Transverse colon (tissue), 4 donors: Measurements from ENCODE around the gene HNRNPF. TPM values are rescaled to one million over a fixed set of nuclear protein-coding genes. Genes with fewer than 3 reads are reported as not detected.

Source experiments
- DNase-seq: peaks from one replicate; pipeline ENCODE4 v3.0.0-alpha.2; 2019
- H3K27ac ChIP-seq, 4 donors: fragments of 200-600 bp; sonication (generic); 2 replicates each; pipeline ENCODE4 v1.5.1; 2016 to 2018; ENCODE audit warnings: inconsistent platforms in 4 of 4
- H3K27me3 ChIP-seq: fragments of 200-600 bp; sonication (generic); 2 replicates; pipeline ENCODE4 v1.5.1; 2017; ENCODE audit warnings: inconsistent platforms
- H3K36me3 ChIP-seq, 4 donors: fragments of 200-600 bp; sonication (generic); 2 replicates each; pipeline ENCODE4 v1.5.1; 2017 to 2019; ENCODE audit warnings: inconsistent platforms in 4 of 4
- H3K4me1 ChIP-seq, 4 donors: fragments of 200-600 bp; sonication (generic); 2 replicates each; pipeline ENCODE4 v1.5.1; 2017 to 2020; ENCODE audit warnings: inconsistent platforms in 4 of 4
- H3K4me3 ChIP-seq, 4 donors: fragments of 200-600 bp; sonication (generic); 1 replicate in 1 of 4; 2 replicates in 3 of 4; pipeline versions ENCODE4 v1.5.1 to v1.6.1; 2017 to 2019; ENCODE audit warnings: inconsistent platforms in 4 of 4
- H3K9me3 ChIP-seq, 2 donors: fragments of 200-600 bp; sonication (generic); 2 replicates each; pipeline ENCODE4 v1.5.1; 2017 to 2019; ENCODE audit warnings: inconsistent platforms in 2 of 2
- EP300 ChIP-seq: sonication (generic); formaldehyde crosslinking; IDR thresholded peaks from one replicate; pipeline ENCODE4 v1.6.1; 2017; ENCODE audit warnings: antibody characterized with exemption, low read depth
- POLR2A ChIP-seq: fragments of 450-650 bp; IDR thresholded peaks from one replicate; pipeline ENCODE4 v1.6.1; 2016; ENCODE audit warnings: antibody characterized with exemption, mild to moderate bottlenecking, moderate library complexity
- POLR2AphosphoS5 ChIP-seq, 3 donors: sonication (generic); formaldehyde crosslinking; IDR thresholded peaks; one replicate each; pipeline ENCODE4 v1.6.1; 2016; ENCODE audit warnings: antibody characterized with exemption in 3 of 3
- WGBS, 2 donors: methylation state at CpG; one replicate each; pipeline ENCODE4 v1.1.5; 2018; ENCODE audit warnings: low coverage in 1 of 2; 5-methylcytosine and 5-hydroxymethylcytosine counted together
- in situ Hi-C, 4 donors: fragments of 200-750 bp; cut with MboI; loops; one replicate each; pipeline versions ENCODE4 v1.15.0 to v1.15.1; 2017; ENCODE audit warnings: low sequenced_read_pairs in 3 of 4, low pct_ligation_motif_present in 1 of 4, low pct_unique_long_range_greater_than_20kb in 1 of 4
- intact Hi-C: fragments of 100-400 bp; cut with DNase I; formaldehyde crosslinking; loops from one replicate; pipeline ENCODE4 v1.15.1; 2023; ENCODE audit warnings: low total_unique reads
- total RNA-seq, 4 donors: library from RNA; depleted of rRNA; stranded (reverse); fragments of >200 nt; gene quantifications; one replicate each; pipeline ENCODE4 v1.1.0, GENCODE V29; 2016
- TF ChIP-seq, protein P1 (sequence below), 5 experiments: fragments of 200-600 bp in 3 of 5; fragments of 450-650 bp in 2 of 5; sonication (generic) in 3 of 5; IDR thresholded peaks; 1 replicate in 2 of 5; 2 replicates in 3 of 5; pipeline ENCODE4 v1.5.1; 2016 to 2017; ENCODE audit warnings: antibody characterized with exemption in 5 of 5, inconsistent platforms in 3 of 5, mild to moderate bottlenecking in 2 of 5, moderate library complexity in 1 of 5

HNRNPF gene
- total RNA-seq, 4 donors from 2014 or later = 127 to 171 (median 155) TPM

- intact Hi-C loops (no loop called here), in situ Hi-C loops (loop anchor here in 1 of 4 donors (10.0 kb wide), 1 partner anchor 49 kb away; no protein-coding TSS in a partner anchor)
- WGBS, 2 donors = 84% methylated on average over 8 of the region's 8 CpGs; no CpG with 5 or more reads in 1 of the 2 donors
- no peak for DNase-seq
- Histone ChIP-seq H3K27ac (no peak overlapping the region), H3K4me1 (peaks cover 0 to 4% (median 0%) of the 10 kb centered on the region in 4 donors), H3K36me3 (no peaks in the 10 kb centered on the region), H3K9me3 (no peaks in the 10 kb centered on the region), H3K27me3 (no peaks in the 10 kb centered on the region), H3K4me3 (no peak overlapping the region)
- no peak for TF ChIP-seq EP300
- no peak for TF ChIP-seq POLR2AphosphoS5 (IDR thresholded peaks at IDR 0.05)
- no peak for TF ChIP-seq POLR2A
- TF ChIP-seq, protein P1, sequence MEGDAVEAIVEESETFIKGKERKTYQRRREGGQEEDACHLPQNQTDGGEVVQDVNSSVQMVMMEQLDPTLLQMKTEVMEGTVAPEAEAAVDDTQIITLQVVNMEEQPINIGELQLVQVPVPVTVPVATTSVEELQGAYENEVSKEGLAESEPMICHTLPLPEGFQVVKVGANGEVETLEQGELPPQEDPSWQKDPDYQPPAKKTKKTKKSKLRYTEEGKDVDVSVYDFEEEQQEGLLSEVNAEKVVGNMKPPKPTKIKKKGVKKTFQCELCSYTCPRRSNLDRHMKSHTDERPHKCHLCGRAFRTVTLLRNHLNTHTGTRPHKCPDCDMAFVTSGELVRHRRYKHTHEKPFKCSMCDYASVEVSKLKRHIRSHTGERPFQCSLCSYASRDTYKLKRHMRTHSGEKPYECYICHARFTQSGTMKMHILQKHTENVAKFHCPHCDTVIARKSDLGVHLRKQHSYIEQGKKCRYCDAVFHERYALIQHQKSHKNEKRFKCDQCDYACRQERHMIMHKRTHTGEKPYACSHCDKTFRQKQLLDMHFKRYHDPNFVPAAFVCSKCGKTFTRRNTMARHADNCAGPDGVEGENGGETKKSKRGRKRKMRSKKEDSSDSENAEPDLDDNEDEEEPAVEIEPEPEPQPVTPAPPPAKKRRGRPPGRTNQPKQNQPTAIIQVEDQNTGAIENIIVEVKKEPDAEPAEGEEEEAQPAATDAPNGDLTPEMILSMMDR (IDR thresholded peaks at IDR 0.05) = no peak
These were observed 64.9 kb downstream of the HNRNPF start for GRCh38 chr10:43344051-43344450.

DNA sequence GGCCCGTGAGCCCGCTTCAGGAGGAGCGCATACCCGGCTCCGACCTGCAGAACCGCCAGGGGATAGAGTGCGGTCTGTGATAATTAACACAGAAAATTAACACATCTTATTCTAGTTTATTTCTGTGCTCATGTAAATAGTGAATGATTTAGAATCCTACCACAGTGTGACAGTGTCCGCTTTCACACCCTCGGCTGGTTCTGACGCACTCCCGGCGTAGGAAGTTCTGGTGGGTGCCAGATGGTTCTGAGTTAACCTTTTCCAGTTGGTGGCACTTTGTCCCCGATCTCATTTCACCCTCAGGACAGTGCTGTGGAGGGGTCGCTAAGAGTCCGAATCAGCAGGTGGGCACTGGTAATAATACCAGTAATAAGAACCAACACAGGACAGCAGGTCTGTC, 65.9 kb downstream of the HNRNPF start:
- in situ Hi-C loops (loop anchor here in 1 of 4 donors (10.0 kb wide), 1 partner anchor 48 kb away; no protein-coding TSS in a partner anchor), intact Hi-C loops (no loop called here)
- H3K9me3 ChIP-seq = no peaks in the 10 kb centered on the region
- H3K36me3 ChIP-seq = no peaks in the 10 kb centered on the region
- H3K4me3 ChIP-seq = no peak overlapping the region
- H3K4me1 ChIP-seq = peaks cover 0 to 1% (median 0%) of the 10 kb centered on the region in 4 donors
- no peaks in the 10 kb centered on the region for H3K27me3 ChIP-seq
- DNase-seq = no peak
- no peak overlapping the region for H3K27ac ChIP-seq
- WGBS, 2 donors = 90 to 94% methylated on average over 3 to 15 of the region's 15 CpGs
- TF ChIP-seq POLR2A (no peak), EP300 (no peak), POLR2AphosphoS5 (IDR thresholded peaks at IDR 0.05) (no peak)
- TF ChIP-seq, protein P1 (IDR thresholded peaks at IDR 0.05) = no peak

DNA sequence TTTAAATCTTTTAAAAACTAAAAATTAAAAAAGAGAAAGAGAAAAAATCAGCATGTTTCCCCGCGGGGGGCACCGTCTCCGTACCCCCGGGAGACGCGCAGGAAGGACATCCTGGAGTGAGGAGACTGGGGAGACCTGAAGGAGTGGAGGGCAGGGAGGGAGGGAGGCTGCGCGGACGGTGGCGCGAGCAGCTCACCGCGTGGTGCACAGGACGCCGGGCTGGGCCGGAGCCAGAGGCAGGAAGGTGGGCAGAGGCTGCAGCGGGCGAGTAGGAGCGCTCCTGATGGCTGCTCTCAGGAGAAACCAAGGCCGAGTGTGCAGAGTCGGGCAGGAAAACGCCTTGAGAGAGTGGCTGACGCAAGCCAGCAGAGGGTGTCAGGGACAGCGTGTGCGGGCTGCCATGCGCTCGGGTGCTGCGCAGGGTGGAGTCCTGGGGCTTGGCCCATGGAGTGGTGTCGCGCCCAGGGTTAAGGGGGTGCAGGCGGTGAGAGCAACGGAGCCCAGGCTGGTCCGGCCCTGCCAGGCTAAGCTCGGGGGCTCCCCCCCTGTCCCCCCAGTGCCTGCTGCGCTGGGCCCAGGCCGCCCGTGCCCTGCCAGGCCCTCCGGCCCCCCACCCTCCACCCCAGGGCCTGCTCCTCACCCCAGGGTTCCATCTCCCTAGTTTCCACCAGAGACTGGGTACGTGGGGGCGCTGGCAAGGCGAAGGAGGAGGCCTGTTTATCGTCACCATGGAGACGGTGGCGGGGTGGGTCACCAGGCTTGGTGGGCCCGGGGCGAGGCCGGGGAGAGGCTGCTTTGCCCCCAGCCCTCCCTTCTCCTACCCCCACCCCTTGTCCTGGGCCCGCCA, 66.5 kb downstream of the HNRNPF start:
- 89% methylated on average over 20 to 45 of the region's 49 CpGs for WGBS, 2 donors
- no peak overlapping the region for H3K4me3 ChIP-seq
- no peaks in the 10 kb centered on the region for H3K9me3 ChIP-seq
- H3K4me1 ChIP-seq = no peaks in the 10 kb centered on the region
- in situ Hi-C loops = loop anchor here in 1 of 4 donors (10.0 kb wide), 1 partner anchor 48 kb away; no protein-coding TSS in a partner anchor
- intact Hi-C loops = no loop called here
- DNase-seq = no peak
- H3K27ac ChIP-seq = no peak overlapping the region
- TF ChIP-seq POLR2A (no peak), EP300 (no peak), POLR2AphosphoS5 (IDR thresholded peaks at IDR 0.05) (no peak)
- TF ChIP-seq, protein P1 (IDR thresholded peaks at IDR 0.05) = no peak
- no peaks in the 10 kb centered on the region for H3K27me3 ChIP-seq
- no peaks in the 10 kb centered on the region for H3K36me3 ChIP-seq

DNA sequence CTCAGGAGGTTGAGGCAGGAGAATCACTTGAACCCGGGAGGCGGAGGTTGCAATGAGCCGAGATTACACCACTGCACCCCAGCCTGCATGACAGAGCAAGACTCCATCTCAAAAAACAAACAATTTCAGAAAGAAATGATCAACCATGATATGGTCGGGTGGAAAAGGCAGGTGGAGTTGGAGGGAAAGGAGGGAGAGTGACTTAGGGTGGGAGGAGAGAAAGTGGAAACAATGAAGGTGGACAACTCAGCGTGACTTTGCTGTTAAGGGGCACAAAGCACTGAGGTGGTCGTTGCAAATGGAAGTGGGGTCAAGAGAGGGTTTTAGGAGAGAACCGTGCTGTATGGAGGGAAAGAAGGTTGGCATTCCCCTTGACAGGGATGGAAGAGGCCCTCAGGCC, 67.5 kb downstream of the HNRNPF start:
- intact Hi-C loops (no loop called here), in situ Hi-C loops (loop anchor here in 1 of 4 donors (10.0 kb wide), 1 partner anchor 47 kb away; no protein-coding TSS in a partner anchor)
- H3K27ac ChIP-seq = no peak overlapping the region
- H3K9me3 ChIP-seq = no peaks in the 10 kb centered on the region
- TF ChIP-seq EP300 (no peak), POLR2AphosphoS5 (IDR thresholded peaks at IDR 0.05) (no peak), POLR2A (no peak)
- TF ChIP-seq, protein P1 (IDR thresholded peaks at IDR 0.05) = no peak
- no peaks in the 10 kb centered on the region for H3K36me3 ChIP-seq
- DNase-seq = no peak
- H3K4me1 ChIP-seq = peaks cover 0 to 6% (median 3%) of the 10 kb centered on the region in 4 donors
- 79 to 83% methylated on average over 6 to 7 of the region's 7 CpGs for WGBS, 2 donors
- H3K4me3 ChIP-seq = no peak overlapping the region
- no peaks in the 10 kb centered on the region for H3K27me3 ChIP-seq
